A204.1 (cell line): ENCODE measurements around the gene GTF2IRD1.
"Not testable (repeated sequence)": the region's sequence is repeated elsewhere in the genome, so short reads cannot be mapped to it uniquely, and the experiment has no call there.

Experiments
- FAIRE-seq: peaks from 2 replicates; lab custom pipeline; 2012; peaks lifted over from hg19 to GRCh38; lab: Jason Lieb, UNC

GTF2IRD1 gene

DNA sequence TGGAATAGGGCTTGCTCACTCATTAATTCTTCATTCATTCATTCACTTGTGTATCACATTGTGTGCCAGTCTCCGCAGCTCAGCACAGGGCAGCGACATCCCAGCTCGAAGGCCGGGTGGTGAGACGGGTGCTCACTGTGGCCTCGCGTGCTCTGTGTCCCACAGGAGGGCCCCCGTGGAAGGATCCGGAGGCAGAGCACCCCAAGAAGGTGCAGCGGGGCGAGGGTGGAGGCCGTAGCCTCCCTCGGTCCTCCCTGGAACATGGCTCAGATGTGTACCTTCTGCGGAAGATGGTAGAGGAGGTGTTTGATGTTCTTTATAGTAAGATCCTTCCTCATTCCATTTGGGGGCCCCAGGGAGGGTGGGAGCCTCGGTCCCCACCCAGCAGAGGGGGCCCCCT is 61.6 kb downstream of the GTF2IRD1 start:
- no peak for FAIRE-seq

DNA sequence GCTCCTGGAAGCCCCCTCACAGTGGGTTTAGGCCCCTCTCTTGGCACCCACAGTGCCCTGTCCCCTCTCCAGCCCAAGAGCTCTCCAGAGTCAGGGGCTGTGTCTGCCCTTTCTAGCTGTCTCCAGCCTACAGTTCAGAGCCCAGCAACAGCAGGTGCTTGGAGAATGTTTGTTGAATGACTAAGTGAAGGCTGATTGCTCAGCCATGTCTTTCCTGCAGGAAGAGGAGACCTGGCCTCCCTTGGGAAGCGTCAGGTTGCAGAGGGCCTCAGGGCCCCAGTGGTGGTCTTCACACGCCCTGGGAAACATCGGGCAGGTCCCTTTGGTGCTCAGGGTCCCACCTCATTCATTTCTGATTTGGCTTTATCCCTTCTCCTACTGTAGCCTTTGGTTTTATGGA is 62.5 kb downstream of the GTF2IRD1 start:
- no peak for FAIRE-seq

DNA sequence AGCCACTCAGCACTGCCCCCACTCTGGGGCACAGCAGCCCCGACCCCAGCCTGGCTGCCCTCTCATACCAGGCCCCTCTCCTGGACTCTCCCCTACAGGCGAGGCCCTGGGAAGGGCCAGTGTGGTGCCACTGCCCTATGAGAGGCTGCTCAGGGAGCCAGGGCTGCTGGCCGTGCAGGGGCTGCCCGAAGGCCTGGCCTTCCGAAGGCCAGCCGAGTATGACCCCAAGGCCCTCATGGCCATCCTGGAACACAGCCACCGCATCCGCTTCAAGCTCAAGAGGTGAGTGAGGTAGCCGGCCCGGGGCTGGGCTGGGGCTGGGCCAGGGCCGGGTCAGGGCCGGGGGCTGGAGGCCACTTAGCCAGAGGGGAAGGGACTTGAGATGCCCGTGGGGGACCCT is 64.3 kb downstream of the GTF2IRD1 start:
- no peak for FAIRE-seq

DNA sequence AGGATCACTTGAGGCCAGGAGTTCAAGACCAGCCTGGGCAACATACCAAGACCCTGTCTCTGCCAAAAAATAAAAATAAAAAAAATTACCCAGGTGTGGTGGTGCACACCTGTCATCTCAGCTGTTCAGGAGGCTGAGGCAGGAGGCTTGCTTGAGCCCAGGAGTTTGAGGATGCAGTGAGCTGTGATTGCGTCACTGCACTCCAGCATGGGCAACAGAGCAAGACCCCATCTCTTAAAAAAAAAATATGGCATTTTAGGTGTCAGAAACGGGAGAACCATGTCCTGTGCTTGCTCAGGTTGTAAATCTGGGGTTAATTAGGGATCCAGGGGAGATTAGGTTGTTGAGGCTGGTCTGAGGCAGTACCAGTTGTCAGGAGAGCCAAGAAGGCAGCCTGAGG is 64.9 kb downstream of the GTF2IRD1 start:
- no peak for FAIRE-seq

- FAIRE-seq = no peak
These were observed 65.7 kb downstream of the GTF2IRD1 start for GRCh38 chr7:74519395-74519794.

DNA sequence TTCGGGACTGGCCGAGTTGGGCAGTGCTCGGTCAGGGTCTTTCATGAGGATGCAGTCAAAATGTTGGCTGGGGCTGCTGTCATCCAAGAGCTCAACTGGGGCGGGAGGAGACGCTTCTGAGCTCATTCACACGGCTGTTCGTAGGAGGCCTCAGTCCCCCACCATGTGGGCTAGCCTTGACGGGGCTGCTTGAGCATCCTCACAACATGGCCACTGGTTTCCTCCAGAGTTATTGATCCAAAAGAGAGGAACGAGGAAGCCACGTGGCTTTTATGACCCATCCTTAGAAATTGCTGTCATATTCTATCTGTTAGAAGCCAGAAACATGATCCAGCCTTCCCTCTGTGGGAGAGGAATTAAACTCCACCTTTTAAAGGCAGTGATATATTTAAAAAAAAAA is 68.1 kb downstream of the GTF2IRD1 start:
- no peak for FAIRE-seq

DNA sequence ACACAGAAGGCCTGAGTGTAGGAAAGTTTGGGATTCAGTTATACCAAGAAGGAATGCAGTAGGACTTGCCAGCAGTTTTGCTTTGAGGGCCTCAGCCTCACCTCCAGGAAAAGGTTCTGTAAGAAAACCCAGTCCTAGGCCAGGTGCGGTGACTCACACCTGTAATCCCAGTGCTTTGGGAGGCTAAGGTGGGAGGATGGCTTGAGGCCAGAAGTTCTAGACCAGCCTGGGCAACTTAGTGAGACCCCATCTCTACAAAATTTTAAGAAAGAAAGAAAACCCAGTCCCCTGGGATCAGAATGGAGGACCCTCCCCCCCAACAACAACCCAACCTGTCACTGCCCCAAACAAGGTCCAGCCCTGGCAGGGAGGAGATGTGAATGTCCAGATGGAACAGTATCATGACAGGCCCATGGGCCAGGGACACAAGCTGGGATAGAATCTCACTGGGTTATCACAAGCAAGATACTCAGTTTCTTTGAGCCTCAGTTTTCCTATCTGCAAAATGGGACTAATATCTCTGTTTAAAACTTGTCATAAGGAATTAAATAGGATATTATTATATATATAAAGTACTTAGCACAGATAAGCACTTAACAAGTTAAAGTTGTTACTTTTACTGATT is 68.7 kb downstream of the GTF2IRD1 start:
- FAIRE-seq = no peak

DNA sequence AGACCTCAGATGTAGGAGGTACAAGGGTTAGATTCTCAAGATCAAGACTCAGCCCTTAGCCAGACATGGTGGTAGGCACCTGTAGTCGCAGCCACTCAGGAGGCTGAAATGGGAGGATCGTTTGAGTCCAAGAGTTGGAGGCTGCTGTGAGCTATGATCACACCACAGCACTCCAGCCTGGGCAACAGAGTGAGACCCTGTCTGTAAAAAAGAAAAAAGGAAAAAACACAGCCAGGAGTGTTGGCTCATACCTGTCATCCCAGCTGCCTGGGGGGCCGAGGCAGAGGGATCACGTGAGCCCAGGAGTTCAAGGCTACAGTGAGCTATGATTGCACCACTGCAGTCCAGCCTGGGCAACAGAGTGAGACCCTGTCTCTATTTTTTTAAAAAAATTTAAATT is 69.3 kb downstream of the GTF2IRD1 start:
- no peak for FAIRE-seq

DNA sequence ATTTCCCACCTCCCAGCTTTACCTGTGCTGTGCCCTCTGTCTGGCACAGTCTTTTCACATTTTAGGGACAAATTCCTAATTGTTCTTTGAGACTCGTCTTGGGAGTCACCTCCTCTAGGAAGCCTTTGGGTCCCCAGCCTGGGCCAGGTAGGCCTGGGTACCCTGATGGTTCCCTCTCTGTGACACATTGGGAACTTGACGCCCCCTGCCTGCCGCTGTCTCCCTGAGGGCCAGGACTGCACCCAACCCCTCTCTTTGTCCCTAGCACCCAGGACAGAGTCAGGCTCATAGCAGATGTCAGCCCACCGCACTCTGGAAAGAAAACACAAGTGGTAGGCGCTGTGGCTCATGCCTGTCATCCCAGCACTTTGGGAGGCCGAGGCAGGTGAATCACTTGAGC is 71.4 kb downstream of the GTF2IRD1 start:
- FAIRE-seq = no peak

DNA sequence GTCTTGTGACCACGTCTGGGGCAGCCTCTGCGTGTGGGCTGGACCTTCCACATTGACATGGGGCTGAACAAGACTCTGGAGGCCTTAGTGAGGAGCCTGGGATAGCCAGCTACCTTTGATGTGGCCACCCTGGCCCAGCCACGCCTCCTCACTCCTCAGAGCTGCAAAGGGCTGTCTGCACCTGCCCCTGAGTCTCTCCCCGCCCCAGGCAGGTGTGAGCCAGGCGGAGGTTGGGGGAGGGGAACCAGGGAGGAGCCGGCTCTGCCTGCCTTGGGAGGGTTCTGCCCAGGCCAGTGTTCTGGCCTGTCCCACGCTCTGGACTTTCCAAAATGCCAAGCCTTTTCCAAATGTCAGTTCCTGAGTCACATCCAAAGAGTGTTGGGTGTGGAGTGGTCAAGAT is 72.2 kb downstream of the GTF2IRD1 start:
- FAIRE-seq = no peak

DNA sequence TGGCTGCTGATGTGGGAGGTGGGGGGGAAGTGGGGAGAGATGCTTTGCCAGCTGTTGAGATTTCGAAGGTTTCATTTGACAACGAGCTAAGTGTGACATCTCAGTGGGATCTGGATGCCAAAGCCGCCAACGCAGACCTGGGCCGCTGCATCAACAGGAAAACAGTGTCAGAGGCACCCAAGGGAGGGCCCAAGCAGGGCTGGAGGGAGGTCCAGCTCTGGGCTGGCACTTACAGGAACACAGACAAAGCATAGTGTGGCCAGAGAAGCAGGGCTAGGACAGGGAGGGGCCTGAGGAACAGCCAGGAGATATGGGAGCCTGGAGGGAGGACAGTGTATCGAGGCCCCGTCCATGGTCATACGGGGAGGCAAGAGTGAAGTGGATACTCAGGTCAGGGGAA is 73.1 kb downstream of the GTF2IRD1 start:
- no peak for FAIRE-seq

GRCh38 chr7:74527842-74528241 is 74.1 kb downstream of the GTF2IRD1 start:
- no peak for FAIRE-seq

DNA sequence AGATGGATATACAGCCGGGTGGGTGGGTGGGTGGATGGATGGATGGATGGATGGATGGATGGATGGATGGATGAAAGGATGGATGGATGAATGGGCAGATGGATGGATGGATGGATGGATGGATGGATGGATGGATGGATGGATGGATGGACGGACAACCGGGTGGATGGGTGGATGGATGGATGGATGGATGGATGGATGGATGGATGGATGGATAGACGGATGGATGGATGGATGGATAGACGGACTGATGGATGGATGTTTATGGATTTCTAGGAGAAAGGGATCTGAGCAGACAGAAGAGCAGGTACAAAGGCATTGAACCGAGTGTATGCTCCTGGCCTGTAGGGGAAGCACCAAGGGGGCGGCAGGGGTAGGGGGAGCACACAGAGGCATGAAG is 75.1 kb downstream of the GTF2IRD1 start:
- not testable (repeated sequence) for FAIRE-seq

GRCh38 chr7:74535951-74536356 is 82.2 kb downstream of the GTF2IRD1 start:
- no peak for FAIRE-seq

DNA sequence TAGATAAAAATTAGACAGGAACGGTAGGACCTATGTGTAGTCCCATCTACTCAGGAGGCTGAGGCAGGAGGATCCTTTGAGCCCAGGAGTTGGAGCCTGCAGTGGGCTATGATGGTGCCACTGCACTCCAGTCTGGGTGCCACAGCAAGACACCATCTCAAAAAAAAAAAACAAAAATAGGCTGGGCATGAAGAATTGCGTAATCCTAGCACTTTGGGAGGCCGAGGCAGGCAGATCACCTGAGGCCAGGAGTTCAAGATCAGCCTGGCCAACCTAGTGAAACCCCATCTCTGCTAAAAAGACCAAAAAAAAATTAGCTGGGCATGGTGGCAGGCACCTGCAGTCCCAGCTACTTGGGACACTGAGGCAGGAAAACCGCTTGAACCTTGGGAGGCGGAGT is 88.2 kb downstream of the GTF2IRD1 start:
- not testable (repeated sequence) for FAIRE-seq

DNA sequence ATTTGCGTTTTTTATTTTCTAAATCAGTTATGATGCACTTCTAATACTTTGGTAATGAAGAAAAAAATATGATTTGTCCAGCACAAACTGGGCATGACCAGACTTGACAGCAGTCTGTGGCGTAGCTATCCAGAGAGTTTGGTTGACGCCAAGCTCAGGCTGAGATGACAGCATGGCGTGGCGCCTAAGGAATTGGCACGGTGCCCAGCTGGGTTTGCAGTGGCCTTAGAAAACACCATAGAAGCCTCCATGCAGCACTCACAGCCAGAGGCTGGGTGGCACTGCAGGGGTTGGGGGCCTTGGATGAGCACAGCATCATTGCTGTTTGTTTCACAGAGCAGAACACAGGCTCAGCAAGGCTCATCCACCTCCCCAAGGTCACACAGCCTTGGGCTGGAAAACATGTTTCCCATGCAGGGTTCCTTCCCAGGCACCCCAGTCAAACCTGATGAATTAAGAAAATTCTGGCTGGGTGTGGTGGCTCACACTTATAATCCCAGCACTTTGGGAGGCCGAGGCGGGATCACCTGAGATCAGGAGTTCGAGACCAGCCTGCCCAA is 88.9 kb downstream of the GTF2IRD1 start:
- FAIRE-seq = no peak

DNA sequence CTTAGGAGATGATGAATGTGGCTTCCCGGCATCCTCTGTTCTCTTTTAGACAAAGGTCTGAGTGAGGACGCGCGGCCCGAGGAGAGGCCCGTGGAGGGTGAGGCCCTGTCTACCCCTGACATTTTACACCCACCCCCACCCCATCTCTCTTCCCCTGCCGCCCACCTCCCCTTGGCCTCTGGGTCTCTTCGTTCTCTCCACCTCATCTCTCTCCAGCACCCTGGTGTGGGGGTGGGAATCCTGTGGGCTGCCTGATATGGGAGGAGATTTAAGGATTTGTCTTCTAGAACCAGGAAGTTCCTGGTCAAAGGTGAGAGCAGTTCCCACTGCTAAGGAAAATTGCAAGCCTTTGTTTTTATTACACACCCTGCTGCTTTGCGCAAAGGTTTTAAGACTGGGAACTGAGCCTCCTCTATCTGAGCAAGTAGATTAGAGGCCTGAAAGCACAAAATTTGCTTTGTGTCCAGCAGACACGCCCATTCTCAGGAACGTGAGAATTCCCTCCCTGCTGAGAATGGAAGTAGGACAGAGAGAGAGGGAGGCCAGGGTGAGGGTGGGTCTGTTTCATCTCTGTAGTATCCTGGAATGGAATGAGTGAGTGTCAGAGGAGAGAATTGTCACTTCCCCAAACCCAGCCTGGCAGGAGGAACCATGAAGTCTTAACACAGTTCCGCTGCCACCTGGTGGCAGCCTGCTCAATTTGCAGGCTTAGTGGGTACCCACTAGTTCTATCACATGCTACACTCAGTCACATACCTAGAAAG is 91.2 kb downstream of the GTF2IRD1 start:
- FAIRE-seq = no peak

DNA sequence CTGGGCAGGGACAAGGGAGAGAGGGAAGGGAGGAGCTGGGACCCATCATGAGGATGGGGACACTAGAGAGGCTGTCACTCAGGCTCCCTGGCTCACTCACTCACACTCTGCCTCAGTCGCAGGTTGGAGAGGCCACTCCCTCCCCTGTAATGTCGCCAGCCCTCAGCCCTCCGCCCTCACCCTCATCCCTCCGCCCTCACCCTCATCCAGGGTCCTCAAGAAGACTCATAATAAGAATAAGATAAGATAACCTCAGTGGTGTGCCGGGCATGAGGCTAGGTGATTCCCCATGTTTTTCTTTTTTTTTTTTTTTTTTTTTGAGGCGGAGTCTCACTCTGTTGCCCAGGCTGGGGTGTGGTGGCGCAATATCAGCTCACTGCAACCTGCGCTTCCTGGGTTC is 92.2 kb downstream of the GTF2IRD1 start:
- no peak for FAIRE-seq

GRCh38 chr7:74553596-74554012 is 99.9 kb downstream of the GTF2IRD1 start:
- not testable (repeated sequence) for FAIRE-seq

DNA sequence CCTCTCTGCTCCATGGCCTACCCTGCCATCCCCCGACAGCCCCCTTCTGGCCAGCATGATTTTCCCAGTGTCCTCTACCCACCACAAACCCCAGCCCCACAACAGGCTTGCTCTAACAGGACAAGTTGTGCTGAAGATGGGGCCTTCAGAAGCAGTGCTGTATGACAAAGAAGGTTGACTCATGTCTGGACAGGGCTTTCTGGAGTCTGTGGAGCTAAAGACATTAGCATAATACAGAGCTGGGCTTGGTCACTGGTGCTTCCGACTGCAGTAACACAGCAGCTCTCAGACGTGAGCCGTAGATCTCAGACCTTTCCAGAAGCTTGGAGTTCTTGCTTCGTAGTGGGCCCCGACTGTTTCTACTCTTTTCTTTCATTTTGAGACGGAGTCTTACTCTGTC is 100.5 kb downstream of the GTF2IRD1 start:
- no peak for FAIRE-seq

DNA sequence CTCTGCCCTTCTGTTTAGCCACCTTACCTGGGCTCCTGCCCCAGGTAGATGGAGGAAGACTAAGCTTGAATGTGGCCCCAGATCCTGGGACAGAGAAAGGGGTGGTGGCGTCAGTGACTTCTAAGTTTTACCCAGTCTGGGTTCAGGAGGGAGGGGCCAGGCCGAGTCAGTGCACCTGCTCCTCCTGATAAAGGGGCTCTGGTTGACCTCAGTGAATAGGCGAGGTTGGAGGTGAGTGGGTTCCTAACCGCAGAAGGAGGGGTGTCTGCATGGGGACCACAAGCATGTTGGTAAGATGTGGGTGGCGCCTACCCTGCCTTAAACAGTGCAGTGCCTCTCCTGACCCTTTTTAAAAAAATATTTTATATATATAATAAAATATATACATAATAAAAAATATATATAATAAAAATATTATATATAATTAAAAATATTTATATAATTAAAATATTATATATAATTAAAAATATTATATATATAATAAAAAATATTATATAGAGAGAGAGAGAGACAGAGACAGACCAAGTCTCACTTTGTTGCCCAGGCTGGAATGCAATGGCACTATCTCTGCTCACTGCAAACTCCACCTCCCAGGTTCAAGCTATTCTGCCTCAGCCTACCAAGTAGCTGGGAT is 106.5 kb downstream of the GTF2IRD1 start:
- FAIRE-seq = peak; percentile 57

- no peak for FAIRE-seq
These were observed 108.3 kb downstream of the GTF2IRD1 start for GRCh38 chr7:74561898-74562613.

DNA sequence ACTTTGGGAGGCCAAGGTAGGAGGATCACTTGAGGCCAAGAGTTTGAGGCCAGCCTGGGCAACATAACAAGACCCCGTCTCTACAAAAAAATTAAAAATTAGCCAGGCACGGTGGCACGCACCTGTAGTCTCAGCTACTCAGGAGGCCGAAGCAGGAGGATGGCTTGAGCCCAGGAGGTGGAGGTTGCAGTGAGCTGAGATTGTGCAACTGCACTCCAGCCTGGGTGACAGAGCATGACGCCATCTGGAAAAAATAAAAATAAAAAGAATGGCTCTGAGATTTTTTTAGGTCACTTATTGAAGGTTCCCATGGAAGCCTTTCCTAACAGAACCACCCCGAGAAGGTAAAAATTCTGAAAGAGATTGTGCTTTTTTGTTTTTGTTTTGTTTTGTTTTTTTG is 109.9 kb downstream of the GTF2IRD1 start:
- not testable (repeated sequence) for FAIRE-seq
